ENCODE data around the gene TMEM253.

TMEM253 gene

DNA sequence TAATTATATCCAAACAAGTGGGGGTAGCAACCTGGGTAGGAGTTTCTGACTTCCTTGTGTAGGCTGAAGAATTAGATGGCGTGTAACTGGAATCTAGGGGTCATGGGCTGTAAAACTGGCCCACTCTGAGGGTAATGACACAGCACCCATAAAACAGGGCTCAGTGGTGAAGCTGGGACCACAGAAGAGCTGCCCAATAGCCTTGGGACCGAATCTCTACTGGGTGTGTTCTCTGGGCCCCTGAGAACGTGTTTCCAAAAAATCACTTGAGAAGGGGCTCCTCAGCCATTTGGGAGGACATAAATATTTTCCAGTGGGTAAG lies 39.6 kb upstream of the TMEM253 start:
- TF ChIP-seq JUND (IDR thresholded peaks at IDR 0.05; ENCODE audit: low read depth), result no peak
- in situ Hi-C loops (cut with HindIII; ENCODE audit: low pct_unique_long_range_greater_than_20kb, low sequenced_read_pairs), result no loop called here
- no peak for DNase-seq (ENCODE audit: low read depth in 1 of 2, low spot score in 1 of 2)

- DNase-seq (ENCODE audit: low read depth in 1 of 2, low spot score in 1 of 2), result no peak
- TF ChIP-seq JUND (IDR thresholded peaks at IDR 0.05; ENCODE audit: low read depth), result no peak
- in situ Hi-C loops (cut with HindIII; ENCODE audit: low pct_unique_long_range_greater_than_20kb, low sequenced_read_pairs), result no loop called here
These were observed 37.4 kb upstream of the TMEM253 start for GRCh38 chr14:21063479-21063878.

GRCh38 chr14:21066882-21067502 lies 33.9 kb upstream of the TMEM253 start:
- TF ChIP-seq JUND (IDR thresholded peaks at IDR 0.05; ENCODE audit: low read depth), result no peak
- in situ Hi-C loops (cut with HindIII; ENCODE audit: low pct_unique_long_range_greater_than_20kb, low sequenced_read_pairs), result no loop called here
- peak; percentile 53 to 62 for DNase-seq (ENCODE audit: low read depth in 1 of 2, low spot score in 1 of 2)

- peak; percentile 46 to 57 for DNase-seq (ENCODE audit: low read depth in 1 of 2, low spot score in 1 of 2)
- in situ Hi-C loops (cut with HindIII; ENCODE audit: low pct_unique_long_range_greater_than_20kb, low sequenced_read_pairs), result no loop called here
- TF ChIP-seq JUND (IDR thresholded peaks at IDR 0.05; ENCODE audit: low read depth), result no peak
These were observed 32.1 kb upstream of the TMEM253 start for GRCh38 chr14:21068521-21069387.

GRCh38 chr14:21069388-21070082 lies 31.3 kb upstream of the TMEM253 start:
- no peak for TF ChIP-seq JUND (IDR thresholded peaks at IDR 0.05; ENCODE audit: low read depth)
- DNase-seq (ENCODE audit: low read depth in 1 of 2, low spot score in 1 of 2), result no peak
- in situ Hi-C loops (cut with HindIII; ENCODE audit: low pct_unique_long_range_greater_than_20kb, low sequenced_read_pairs), result no loop called here

- no peak for TF ChIP-seq JUND (IDR thresholded peaks at IDR 0.05; ENCODE audit: low read depth)
- in situ Hi-C loops (cut with HindIII; ENCODE audit: low pct_unique_long_range_greater_than_20kb, low sequenced_read_pairs), result no loop called here
- DNase-seq (ENCODE audit: low read depth in 1 of 2, low spot score in 1 of 2), result peak; percentile 57
These were observed 30.7 kb upstream of the TMEM253 start, which contains the start of gene ARHGEF40 for GRCh38 chr14:21070083-21070609. Gene ARHGEF40, plus strand, starts transcription at chr14:21070304. Its CDS starts 93 bp downstream, at chr14:21070397.

DNA sequence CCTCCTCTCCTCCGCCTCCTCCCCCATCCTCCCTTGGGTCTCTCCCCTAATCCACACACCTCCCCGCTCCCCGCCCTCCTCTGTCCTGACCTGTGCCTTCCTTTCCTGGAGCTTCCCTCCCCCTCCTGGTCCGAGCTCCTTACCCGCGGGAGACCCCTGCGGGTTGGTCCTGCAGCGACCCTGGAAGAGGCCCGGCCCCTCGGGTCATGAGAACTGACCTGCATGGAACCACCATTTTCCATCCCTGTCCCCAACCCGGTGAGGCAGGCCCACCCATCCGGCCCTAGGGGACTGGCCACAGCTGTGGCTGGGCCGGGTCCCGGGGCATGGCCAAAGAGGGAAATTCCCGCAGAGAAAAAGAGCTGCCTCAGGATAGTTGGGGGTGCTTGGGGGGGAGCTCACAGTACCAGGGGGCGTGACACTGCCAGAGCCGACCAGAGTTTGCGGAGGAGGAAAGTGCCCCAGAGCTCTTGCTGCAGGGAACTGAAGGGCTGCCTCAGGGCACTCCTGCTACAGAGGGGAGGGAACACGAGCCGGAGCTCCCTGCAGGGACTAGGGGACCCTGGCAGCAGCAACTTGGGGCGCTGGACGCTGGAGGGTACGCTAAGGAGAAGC lies 30.1 kb upstream of the TMEM253 start:
- TF ChIP-seq JUND (IDR thresholded peaks at IDR 0.05; ENCODE audit: low read depth), result no peak
- no peak for DNase-seq (ENCODE audit: low read depth in 1 of 2, low spot score in 1 of 2)
- in situ Hi-C loops (cut with HindIII; ENCODE audit: low pct_unique_long_range_greater_than_20kb, low sequenced_read_pairs), result no loop called here

DNA sequence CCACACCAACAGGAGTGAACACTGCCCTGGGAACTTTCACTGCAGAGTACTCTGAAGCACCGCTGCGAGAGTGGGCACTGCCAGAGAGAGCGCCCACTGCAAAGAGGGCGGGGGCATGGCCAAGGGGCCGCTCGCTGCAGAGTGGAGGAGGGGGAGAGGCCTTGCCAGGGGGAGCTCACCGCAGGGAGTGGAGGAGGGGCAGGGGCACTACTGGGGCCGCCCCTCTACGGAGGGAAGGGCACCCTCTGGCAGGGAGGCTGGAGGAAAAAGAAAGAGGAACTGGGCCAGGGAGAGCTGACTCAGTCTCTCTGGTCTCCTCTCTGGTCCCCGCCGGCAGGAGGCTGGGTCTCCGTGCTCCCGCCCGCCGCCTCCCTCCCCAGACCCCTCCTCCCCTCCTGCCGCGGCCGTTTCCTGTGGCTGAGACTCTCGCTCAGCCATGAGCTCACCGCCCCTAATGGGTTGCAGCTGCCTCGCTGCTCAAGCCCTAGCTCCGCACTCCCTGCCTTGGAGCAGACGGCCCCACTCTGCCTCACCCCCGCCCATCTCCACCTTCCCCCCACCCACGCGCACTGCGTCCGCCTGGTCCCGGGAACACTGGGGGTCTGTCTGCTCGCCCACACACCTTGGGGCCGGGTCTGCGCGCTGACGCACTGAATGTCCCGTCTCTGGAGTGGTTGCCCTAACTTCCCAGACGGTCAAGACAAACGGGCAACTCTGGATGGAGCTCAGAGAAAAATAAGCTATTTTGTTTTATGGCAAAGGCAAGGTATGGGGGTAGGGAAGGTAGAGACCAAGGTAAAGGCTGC lies 29.4 kb upstream of the TMEM253 start:
- DNase-seq (ENCODE audit: low read depth in 1 of 2, low spot score in 1 of 2), result no peak
- in situ Hi-C loops (cut with HindIII; ENCODE audit: low pct_unique_long_range_greater_than_20kb, low sequenced_read_pairs), result no loop called here
- no peak for TF ChIP-seq JUND (IDR thresholded peaks at IDR 0.05; ENCODE audit: low read depth)

- no peak for DNase-seq (ENCODE audit: low read depth in 1 of 2, low spot score in 1 of 2)
- in situ Hi-C loops (cut with HindIII; ENCODE audit: low pct_unique_long_range_greater_than_20kb, low sequenced_read_pairs), result no loop called here
- no peak for TF ChIP-seq JUND (IDR thresholded peaks at IDR 0.05; ENCODE audit: low read depth)
These were observed 28.8 kb upstream of the TMEM253 start for GRCh38 chr14:21072031-21072473.

DNA sequence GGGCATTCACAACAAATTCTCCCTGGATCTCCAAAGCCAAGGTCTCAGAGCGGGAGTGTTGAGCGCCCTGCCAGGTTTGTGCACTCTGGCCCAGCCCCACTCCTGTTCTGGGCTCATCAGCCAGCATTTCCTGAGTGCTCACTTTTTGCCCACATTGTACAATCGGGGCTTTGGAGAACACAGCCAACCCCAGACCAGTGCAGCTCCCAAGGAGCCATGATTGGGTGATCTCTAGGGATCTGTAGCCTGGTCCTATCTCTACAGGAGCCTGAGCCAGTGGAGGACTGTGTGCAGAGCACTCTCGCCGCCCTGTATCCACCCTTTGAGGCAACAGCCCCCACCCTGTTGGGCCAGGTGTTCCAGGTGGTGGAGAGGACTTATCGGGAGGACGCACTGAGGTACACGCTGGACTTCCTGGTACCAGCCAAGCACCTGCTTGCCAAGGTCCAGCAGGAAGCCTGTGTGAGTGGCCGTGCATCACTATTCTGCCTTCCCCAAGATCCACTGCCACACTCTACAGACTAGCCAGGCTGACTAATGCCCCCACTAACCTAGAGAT lies 28.0 kb upstream of the TMEM253 start:
- in situ Hi-C loops (cut with HindIII; ENCODE audit: low pct_unique_long_range_greater_than_20kb, low sequenced_read_pairs), result no loop called here
- TF ChIP-seq JUND (IDR thresholded peaks at IDR 0.05; ENCODE audit: low read depth), result no peak
- no peak for DNase-seq (ENCODE audit: low read depth in 1 of 2, low spot score in 1 of 2)

- no peak for DNase-seq (ENCODE audit: low read depth in 1 of 2, low spot score in 1 of 2)
- TF ChIP-seq JUND (IDR thresholded peaks at IDR 0.05; ENCODE audit: low read depth), result no peak
- in situ Hi-C loops (cut with HindIII; ENCODE audit: low pct_unique_long_range_greater_than_20kb, low sequenced_read_pairs), result no loop called here
These were observed 26.9 kb upstream of the TMEM253 start for GRCh38 chr14:21073921-21074320.

Data from T47D (cell line).